HL-60 (cell line): Measurements from ENCODE around the gene MSI2.

ENCODE experiments used
- DNase-seq, 2 experiments: peaks; one replicate each; pipeline ENCODE4 v3.0.0-alpha.2; 2010 to 2020; ENCODE audit warnings: low read depth in 1 of 2, low spot score in 1 of 2
- H3K27ac ChIP-seq: fragments of 250-450 bp; sonication (Bioruptor Pico); replicated peaks from 2 replicates; pipeline ENCODE4 v1.5.1; 2020; ENCODE audit warnings: mild to moderate bottlenecking, moderate library complexity
- H3K27me3 ChIP-seq: fragments of 250-450 bp; sonication (Bioruptor Pico); 2 replicates; pipeline ENCODE4 v1.5.1; 2021; ENCODE audit warnings: mild to moderate bottlenecking, moderate library complexity; ENCODE audit not compliant: insufficient read depth, poor library complexity, severe bottlenecking
- H3K4me3 ChIP-seq: replicated peaks from 2 replicates; pipeline ENCODE4 v1.5.1; 2011; ENCODE audit warnings: mild to moderate bottlenecking, control low read depth, low read length; ENCODE audit not compliant: insufficient read depth
- CTCF ChIP-seq: IDR thresholded peaks from one replicate; pipeline ENCODE4 v1.5.1; 2011; ENCODE audit warnings: low read length, control low read depth, inconsistent platforms; ENCODE audit not compliant: insufficient read depth
- GABPA ChIP-seq: IDR thresholded peaks from 2 replicates; pipeline ENCODE4 v1.6.1; 2012; ENCODE audit warnings: low read depth
- POLR2AphosphoS5 ChIP-seq: IDR thresholded peaks from 2 replicates; pipeline ENCODE4 v1.6.1; 2012; ENCODE audit warnings: low read depth
- REST ChIP-seq: IDR thresholded peaks from 2 replicates; pipeline ENCODE4 v1.6.1; 2012; ENCODE audit warnings: low read depth; ENCODE audit not compliant: insufficient replicate concordance
- SPI1 ChIP-seq: IDR thresholded peaks from 2 replicates; pipeline ENCODE4 v1.6.1; 2012; ENCODE audit warnings: low read depth, mild to moderate bottlenecking, borderline replicate concordance

MSI2 gene

GRCh38 chr17:57246257-57246656, 10.1 kb upstream of the MSI2 start:
- TF ChIP-seq SPI1 (no peak), GABPA (no peak), POLR2AphosphoS5 (no peak), CTCF (no peak), REST (no peak)
- H3K27ac ChIP-seq: no peak overlapping the region
- DNase-seq: no peak
- no peak overlapping the region for H3K4me3 ChIP-seq
- H3K27me3 ChIP-seq: no peaks in the 10 kb centered on the region

GRCh38 chr17:57247261-57247660, 9.1 kb upstream of the MSI2 start:
- TF ChIP-seq SPI1: no peak
- no peak for TF ChIP-seq CTCF
- TF ChIP-seq GABPA: no peak
- Histone ChIP-seq H3K4me3 (no peak overlapping the region), H3K27me3 (no peaks in the 10 kb centered on the region), H3K27ac (no peak overlapping the region)
- no peak for DNase-seq

- Histone ChIP-seq H3K27me3 (no peaks in the 10 kb centered on the region), H3K27ac (no peak overlapping the region), H3K4me3 (no peak overlapping the region)
- DNase-seq: no peak
- TF ChIP-seq SPI1 (no peak), GABPA (no peak), CTCF (no peak), REST (no peak), POLR2AphosphoS5 (no peak)
These were observed 8.4 kb upstream of the MSI2 start for GRCh38 chr17:57247913-57248312.

GRCh38 chr17:57249520-57249919, 6.8 kb upstream of the MSI2 start:
- Histone ChIP-seq H3K27me3 (no peaks in the 10 kb centered on the region), H3K27ac (no peak overlapping the region), H3K4me3 (no peak overlapping the region)
- no peak for TF ChIP-seq REST
- TF ChIP-seq CTCF: no peak
- no peak for TF ChIP-seq SPI1
- no peak for TF ChIP-seq POLR2AphosphoS5
- no peak for TF ChIP-seq GABPA
- DNase-seq: no peak
